NCI-H524 (cell line): ENCODE data around the gene AFM.

ENCODE experiments used
- DNase-seq, 2 experiments: peaks; one replicate each; lab custom pipeline; 2025; lab: John Stamatoyannopoulos, UW

Gene AFM

DNA sequence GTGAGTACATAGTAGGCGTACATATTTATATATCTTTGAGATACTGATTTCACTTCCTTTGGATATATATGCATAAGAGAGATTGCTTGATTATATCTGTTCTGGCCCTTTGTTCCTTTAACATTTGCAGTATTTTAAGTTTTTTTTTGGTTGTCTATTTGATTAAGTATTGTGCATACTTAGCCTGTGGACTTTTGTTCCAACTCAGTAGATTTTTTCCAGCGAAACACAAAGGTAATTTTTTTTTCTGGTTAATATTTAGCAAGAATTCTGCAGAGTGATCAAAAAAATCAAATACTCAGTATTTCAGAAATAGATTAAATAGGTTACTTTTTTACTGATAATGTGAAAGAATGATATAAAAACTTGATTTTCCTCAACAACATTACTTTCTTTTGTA, at the start of gene AFM:
AFM (plus strand) TSS at position 388 of the 400 bp plus-strand sequence. CDS start 31 bp downstream, outside the sequence.
- DNase-seq, result no peak

- no peak for DNase-seq
Observed at GRCh38 chr4:73431813-73432168, 49.8 kb upstream of the AFM start.

GRCh38 chr4:73432169-73433000, 49.2 kb upstream of the AFM start:
- DNase-seq, result no peak

- DNase-seq, result no peak
Observed at GRCh38 chr4:73433140-73433539, 48.4 kb upstream of the AFM start.

- DNase-seq, result no peak
Observed at GRCh38 chr4:73434311-73434710, 47.2 kb upstream of the AFM start.

DNA sequence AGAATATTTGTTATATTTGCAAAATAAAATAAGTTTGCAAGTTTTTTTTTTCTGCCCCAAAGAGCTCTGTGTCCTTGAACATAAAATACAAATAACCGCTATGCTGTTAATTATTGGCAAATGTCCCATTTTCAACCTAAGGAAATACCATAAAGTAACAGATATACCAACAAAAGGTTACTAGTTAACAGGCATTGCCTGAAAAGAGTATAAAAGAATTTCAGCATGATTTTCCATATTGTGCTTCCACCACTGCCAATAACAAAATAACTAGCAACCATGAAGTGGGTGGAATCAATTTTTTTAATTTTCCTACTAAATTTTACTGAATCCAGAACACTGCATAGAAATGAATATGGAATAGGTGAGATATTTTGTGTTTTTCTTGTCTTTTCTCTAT, 45.6 kb upstream of the AFM start, which contains the start of gene AFP:
AFP (plus strand) TSS at position 238 of the 400 bp plus-strand sequence; CDS start at position 280, 42 bp downstream.
- no peak for DNase-seq

DNA sequence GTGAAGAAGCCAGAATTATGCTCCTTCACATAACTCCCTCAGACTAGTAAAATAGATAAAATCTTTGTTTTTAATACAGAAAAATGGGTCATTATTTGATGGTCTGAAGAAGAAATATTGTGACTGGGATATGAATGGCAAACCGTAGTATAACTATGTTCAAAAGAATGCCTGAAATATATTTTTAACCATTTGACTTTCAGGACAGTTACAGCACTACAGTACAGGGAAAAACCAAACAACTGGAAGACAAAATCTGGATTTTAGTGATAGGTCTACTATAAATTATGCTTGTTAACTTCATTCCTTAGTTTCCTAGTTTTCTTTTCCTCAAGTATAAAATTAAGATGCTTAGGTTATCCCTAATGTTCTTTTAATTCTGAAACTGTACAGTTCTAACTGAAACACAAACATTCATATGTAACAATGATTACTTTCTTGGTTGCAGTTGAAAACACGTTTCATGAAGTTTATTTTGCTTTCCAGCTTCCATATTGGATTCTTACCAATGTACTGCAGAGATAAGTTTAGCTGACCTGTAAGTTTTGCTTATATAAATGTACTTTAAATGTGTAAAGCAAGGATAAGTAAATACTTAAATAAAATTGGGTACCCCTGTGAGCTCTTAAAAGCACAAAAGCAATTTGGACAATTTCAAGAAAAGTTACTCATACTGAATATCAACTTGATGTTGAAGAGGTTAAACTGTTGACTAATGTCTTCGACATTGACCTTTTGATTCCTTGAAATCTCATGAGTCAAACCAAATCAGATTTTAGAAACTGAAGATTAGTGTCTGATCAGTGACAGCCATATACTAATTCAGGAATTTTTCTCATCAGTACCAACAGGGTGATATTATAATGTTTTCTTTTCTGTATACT, 44.6 kb upstream of the AFM start:
- DNase-seq, result no peak

DNA sequence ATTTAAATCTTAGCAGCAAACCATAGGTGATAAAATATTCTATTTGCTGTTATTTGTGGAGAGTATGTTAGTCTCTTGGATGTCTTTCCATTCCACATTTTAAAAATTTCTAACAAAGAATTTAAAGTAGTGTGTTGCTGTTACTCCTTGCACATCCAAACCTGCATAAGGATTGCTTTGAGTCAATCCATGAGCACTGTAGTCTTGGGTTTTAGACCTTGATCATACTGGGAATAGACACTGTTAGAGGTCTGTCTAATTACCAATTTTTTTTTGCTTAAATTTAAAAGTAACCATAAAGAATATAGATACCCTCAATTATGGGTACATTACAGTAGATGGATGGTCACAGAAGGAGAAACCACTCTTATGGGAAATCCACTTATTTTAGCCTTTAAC, 44.0 kb upstream of the AFM start:
- DNase-seq, result no peak

DNA sequence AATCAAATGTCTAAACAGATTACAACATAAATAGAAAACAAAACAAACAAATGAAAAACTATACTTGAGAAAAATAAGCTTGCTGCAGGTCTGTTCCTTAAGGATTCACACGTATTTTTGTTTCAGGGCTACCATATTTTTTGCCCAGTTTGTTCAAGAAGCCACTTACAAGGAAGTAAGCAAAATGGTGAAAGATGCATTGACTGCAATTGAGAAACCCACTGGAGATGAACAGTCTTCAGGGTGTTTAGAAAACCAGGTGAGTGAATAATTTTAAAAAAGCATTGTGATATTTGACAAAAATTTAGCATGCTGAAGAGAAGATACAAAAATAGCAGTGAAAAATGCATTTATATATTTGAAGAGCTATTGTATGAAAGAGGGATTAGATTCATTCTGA, 43.5 kb upstream of the AFM start:
- no peak for DNase-seq

- no peak for DNase-seq
Observed at GRCh38 chr4:73438582-73439215, 42.8 kb upstream of the AFM start.

GRCh38 chr4:73439445-73439844, 42.1 kb upstream of the AFM start:
- no peak for DNase-seq

- no peak for DNase-seq
Observed at GRCh38 chr4:73439991-73440390, 41.6 kb upstream of the AFM start.

DNA sequence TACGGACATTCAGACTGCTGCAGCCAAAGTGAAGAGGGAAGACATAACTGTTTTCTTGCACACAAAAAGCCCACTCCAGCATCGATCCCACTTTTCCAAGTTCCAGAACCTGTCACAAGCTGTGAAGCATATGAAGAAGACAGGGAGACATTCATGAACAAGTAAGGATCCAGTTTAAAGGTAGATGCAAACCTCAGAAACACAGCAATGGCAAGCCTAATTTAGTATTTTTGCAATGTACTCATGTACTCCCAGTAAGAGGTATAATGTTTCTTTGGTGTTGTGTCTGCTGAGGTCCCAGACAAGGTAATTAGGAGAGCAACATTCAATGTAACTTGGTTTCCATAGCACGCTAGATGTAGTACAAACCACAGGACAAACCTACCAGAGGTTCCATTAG, 40.9 kb upstream of the AFM start:
- DNase-seq, result no peak

DNA sequence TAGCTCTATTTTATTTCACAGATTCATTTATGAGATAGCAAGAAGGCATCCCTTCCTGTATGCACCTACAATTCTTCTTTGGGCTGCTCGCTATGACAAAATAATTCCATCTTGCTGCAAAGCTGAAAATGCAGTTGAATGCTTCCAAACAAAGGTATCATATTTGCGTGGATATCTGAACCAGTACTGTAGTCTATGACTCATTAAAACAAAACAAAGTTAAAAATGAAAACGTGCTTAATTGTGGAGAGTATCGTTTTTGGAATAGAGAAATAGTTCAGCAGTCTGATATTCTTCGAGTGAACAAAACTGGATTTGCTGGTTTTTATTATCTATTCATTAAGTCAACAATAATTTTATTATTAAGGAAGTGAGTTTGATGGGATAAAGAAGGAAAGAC, 39.3 kb upstream of the AFM start:
- DNase-seq, result no peak

DNA sequence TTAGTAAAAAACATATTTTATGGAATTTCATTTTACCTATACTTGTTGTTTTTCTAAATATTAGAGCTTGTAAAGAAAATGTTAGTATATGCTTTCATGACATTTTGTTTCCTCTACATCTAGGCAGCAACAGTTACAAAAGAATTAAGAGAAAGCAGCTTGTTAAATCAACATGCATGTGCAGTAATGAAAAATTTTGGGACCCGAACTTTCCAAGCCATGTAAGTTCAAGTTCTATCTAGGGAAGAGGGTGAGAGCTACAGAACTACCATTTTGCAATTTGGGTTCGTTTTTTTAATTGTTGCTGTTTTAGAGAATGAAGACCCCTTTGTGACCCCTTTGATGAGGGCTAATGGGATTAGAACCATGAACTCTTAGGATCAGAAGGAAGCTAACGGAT, 38.3 kb upstream of the AFM start:
- DNase-seq, result no peak

- no peak for DNase-seq
Observed at GRCh38 chr4:73445383-73446335, 35.9 kb upstream of the AFM start.

DNA sequence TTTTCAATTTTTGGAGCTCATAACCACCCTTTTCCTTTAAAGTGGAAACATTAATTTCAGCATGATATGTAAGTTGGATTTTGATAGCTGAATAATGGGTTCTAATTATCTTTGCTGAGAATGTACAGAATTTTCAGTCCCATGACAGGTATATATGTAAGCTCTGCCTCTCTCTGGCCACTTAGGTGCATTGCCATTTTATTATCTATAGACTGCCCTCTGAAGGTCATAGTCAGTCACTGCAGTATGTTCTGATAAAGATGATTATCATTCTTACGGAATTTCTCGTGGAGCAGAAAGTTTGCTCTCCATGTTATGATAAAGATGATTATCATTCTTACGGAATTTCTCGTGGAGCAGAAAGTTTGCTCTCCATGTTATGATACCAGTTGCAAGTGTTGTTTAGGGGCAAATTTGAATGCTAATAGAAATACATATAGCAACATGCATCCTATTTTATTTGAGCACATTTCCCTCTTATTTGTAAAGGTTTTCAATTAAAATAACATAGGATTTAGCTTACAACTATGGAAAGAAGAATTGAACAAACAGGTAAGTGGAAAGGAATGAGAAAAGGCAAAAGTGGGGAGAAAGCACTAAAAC, 35.1 kb upstream of the AFM start:
- DNase-seq, result peak in 1 of 2 experiments; percentile 69

- DNase-seq, result no peak
Observed at GRCh38 chr4:73447671-73448070, 33.9 kb upstream of the AFM start.

GRCh38 chr4:73448448-73449203, 32.9 kb upstream of the AFM start:
- DNase-seq, result no peak

GRCh38 chr4:73450398-73451004, 31.0 kb upstream of the AFM start:
- peak in 1 of 2 experiments; percentile 24 for DNase-seq
